Measurements from ENCODE around the gene POLA1.

DNA sequence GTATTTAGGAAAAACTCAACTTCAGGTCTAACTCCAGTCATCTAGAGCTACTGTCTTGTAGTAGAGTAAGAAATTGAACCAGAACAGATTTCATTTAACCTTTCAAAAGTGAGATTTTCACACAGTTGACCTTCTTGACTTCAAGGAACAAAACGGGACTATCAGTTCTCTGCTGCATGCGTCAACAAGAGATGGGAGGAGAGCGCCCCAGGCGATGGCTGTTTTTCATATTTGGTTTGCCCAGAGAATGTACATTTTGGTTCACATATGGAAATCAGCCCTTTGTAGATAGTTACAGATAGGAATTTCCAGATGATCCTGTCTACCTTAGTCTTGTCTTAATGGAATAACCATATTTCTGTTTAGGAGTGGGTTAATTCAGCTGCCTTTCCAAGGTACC is 158.1 kb downstream of the POLA1 start:
- TF ChIP-seq, protein P1, sequence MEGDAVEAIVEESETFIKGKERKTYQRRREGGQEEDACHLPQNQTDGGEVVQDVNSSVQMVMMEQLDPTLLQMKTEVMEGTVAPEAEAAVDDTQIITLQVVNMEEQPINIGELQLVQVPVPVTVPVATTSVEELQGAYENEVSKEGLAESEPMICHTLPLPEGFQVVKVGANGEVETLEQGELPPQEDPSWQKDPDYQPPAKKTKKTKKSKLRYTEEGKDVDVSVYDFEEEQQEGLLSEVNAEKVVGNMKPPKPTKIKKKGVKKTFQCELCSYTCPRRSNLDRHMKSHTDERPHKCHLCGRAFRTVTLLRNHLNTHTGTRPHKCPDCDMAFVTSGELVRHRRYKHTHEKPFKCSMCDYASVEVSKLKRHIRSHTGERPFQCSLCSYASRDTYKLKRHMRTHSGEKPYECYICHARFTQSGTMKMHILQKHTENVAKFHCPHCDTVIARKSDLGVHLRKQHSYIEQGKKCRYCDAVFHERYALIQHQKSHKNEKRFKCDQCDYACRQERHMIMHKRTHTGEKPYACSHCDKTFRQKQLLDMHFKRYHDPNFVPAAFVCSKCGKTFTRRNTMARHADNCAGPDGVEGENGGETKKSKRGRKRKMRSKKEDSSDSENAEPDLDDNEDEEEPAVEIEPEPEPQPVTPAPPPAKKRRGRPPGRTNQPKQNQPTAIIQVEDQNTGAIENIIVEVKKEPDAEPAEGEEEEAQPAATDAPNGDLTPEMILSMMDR (IDR thresholded peaks at IDR 0.05): no peak
- TF ChIP-seq EZH2 (IDR thresholded peaks at IDR 0.05; ENCODE audit: borderline replicate concordance, insufficient read depth, low read depth, low read length, poor library complexity, severe bottlenecking): no peak

Data from B cell (primary cell).